Tibial nerve (tissue), 4 donors: ENCODE data around the gene PTPRR. TPM values are rescaled to one million over a fixed set of nuclear protein-coding genes. Genes with fewer than 3 reads are reported as not detected.

ENCODE experiments used
- DNase-seq, 2 donors: peaks; one replicate each; pipeline ENCODE4 v3.0.0-alpha.2; 2019; ENCODE audit warnings: low spot score in 2 of 2
- H3K27ac ChIP-seq, 4 donors: fragments of 200-600 bp; sonication (generic) in 3 of 4; one replicate each; pipeline ENCODE4 v1.5.1; 2017 to 2019; ENCODE audit warnings: mild to moderate bottlenecking in 1 of 4
- H3K27me3 ChIP-seq, 2 donors: fragments of 200-600 bp; sonication (generic) in 1 of 2; one replicate each; pipeline versions ENCODE4 v1.5.1 to v1.6.0; 2017 to 2019
- H3K36me3 ChIP-seq, 3 donors: fragments of 200-600 bp; sonication (generic); one replicate each; pipeline ENCODE4 v1.5.1; 2018 to 2019
- H3K4me1 ChIP-seq, 4 donors: fragments of 200-600 bp; sonication (generic) in 3 of 4; one replicate each; pipeline ENCODE4 v1.5.1; 2017 to 2019
- H3K4me3 ChIP-seq, 4 donors: fragments of 200-600 bp; sonication (generic) in 3 of 4; one replicate each; pipeline ENCODE4 v1.5.1; 2017 to 2019; ENCODE audit warnings: mild to moderate bottlenecking in 1 of 4, moderate library complexity in 1 of 4
- H3K9me3 ChIP-seq, 4 donors: fragments of 200-600 bp; sonication (generic) in 3 of 4; one replicate each; pipeline ENCODE4 v1.5.1; 2017 to 2019
- CTCF ChIP-seq, 5 experiments: fragments of 200-600 bp in 3 of 5; fragments of 450-650 bp in 2 of 5; sonication (generic) in 3 of 5; IDR thresholded peaks; one replicate each; pipeline ENCODE4 v1.5.1; 2016 to 2019; ENCODE audit warnings: antibody characterized with exemption in 5 of 5, mild to moderate bottlenecking in 3 of 5, moderate library complexity in 2 of 5
- EP300 ChIP-seq, 2 donors: sonication (generic); formaldehyde crosslinking; IDR thresholded peaks; one replicate each; pipeline ENCODE4 v1.6.1; 2017; ENCODE audit warnings: antibody characterized with exemption in 2 of 2, mild to moderate bottlenecking in 1 of 2
- POLR2A ChIP-seq, 2 donors: fragments of 450-650 bp; IDR thresholded peaks; one replicate each; pipeline ENCODE4 v1.6.1; 2017; ENCODE audit warnings: antibody characterized with exemption in 2 of 2, mild to moderate bottlenecking in 2 of 2, moderate library complexity in 2 of 2
- WGBS, 2 donors: methylation state at CpG; one replicate each; pipeline ENCODE4 v1.1.5; 2018; 5-methylcytosine and 5-hydroxymethylcytosine counted together
- total RNA-seq, 4 donors: library from RNA; depleted of rRNA; stranded (reverse); fragments of >200 nt; gene quantifications; one replicate each; pipeline ENCODE4 v1.1.0, GENCODE V29; 2016

The PTPRR gene
- total RNA-seq, 4 donors from 2014 or later: not detected

- H3K4me1 ChIP-seq: no peaks in the 10 kb centered on the region
- H3K4me3 ChIP-seq: no peak overlapping the region
- no peak for DNase-seq
- TF ChIP-seq POLR2A (IDR thresholded peaks at IDR 0.05) (no peak), EP300 (IDR thresholded peaks at IDR 0.05) (no peak), CTCF (IDR thresholded peaks at IDR 0.05) (no peak)
- H3K36me3 ChIP-seq: no peaks in the 10 kb centered on the region
- 94 to 100% methylated on average over 1 to 2 of the region's 2 CpGs for WGBS, 2 donors
- H3K9me3 ChIP-seq: no peaks in the 10 kb centered on the region
- H3K27ac ChIP-seq: no peak overlapping the region
- no peaks in the 10 kb centered on the region for H3K27me3 ChIP-seq
Measured at GRCh38 chr12:70783455-70783854, 137.1 kb downstream of the PTPRR start.

GRCh38 chr12:70779250-70779649 is 141.3 kb downstream of the PTPRR start:
- WGBS, 2 donors: 87 to 90% methylated on average over 2 of the region's 2 CpGs
- H3K27me3 ChIP-seq: no peaks in the 10 kb centered on the region
- H3K36me3 ChIP-seq: no peaks in the 10 kb centered on the region
- no peak for DNase-seq
- no peak overlapping the region for H3K4me3 ChIP-seq
- no peaks in the 10 kb centered on the region for H3K9me3 ChIP-seq
- no peak overlapping the region for H3K27ac ChIP-seq
- TF ChIP-seq CTCF (IDR thresholded peaks at IDR 0.05) (no peak), POLR2A (IDR thresholded peaks at IDR 0.05) (no peak), EP300 (IDR thresholded peaks at IDR 0.05) (no peak)
- H3K4me1 ChIP-seq: no peaks in the 10 kb centered on the region

- DNase-seq: no peak
- TF ChIP-seq POLR2A (IDR thresholded peaks at IDR 0.05): no peak
- no peak for TF ChIP-seq CTCF (IDR thresholded peaks at IDR 0.05)
- TF ChIP-seq EP300 (IDR thresholded peaks at IDR 0.05): no peak
- no peak overlapping the region for H3K27ac ChIP-seq
- H3K4me3 ChIP-seq: no peak overlapping the region
- H3K36me3 ChIP-seq: no peaks in the 10 kb centered on the region
- H3K9me3 ChIP-seq: no peaks in the 10 kb centered on the region
- no peaks in the 10 kb centered on the region for H3K4me1 ChIP-seq
- H3K27me3 ChIP-seq: no peaks in the 10 kb centered on the region
Measured at GRCh38 chr12:70774055-70774454, 146.5 kb downstream of the PTPRR start.

- H3K27ac ChIP-seq: no peak overlapping the region
- H3K4me3 ChIP-seq: no peak overlapping the region
- no peak for TF ChIP-seq EP300 (IDR thresholded peaks at IDR 0.05)
- TF ChIP-seq POLR2A (IDR thresholded peaks at IDR 0.05): no peak
- no peak for TF ChIP-seq CTCF (IDR thresholded peaks at IDR 0.05)
- DNase-seq: no peak
- H3K4me1 ChIP-seq: no peaks in the 10 kb centered on the region
- 45 to 65% methylated on average over 1 of the region's 1 CpG for WGBS, 2 donors
- no peaks in the 10 kb centered on the region for H3K9me3 ChIP-seq
- no peaks in the 10 kb centered on the region for H3K36me3 ChIP-seq
- H3K27me3 ChIP-seq: no peaks in the 10 kb centered on the region
Measured at GRCh38 chr12:70772836-70773235, 147.7 kb downstream of the PTPRR start.

- no peaks in the 10 kb centered on the region for H3K9me3 ChIP-seq
- TF ChIP-seq CTCF (IDR thresholded peaks at IDR 0.05) (no peak), POLR2A (IDR thresholded peaks at IDR 0.05) (no peak), EP300 (IDR thresholded peaks at IDR 0.05) (no peak)
- no peaks in the 10 kb centered on the region for H3K36me3 ChIP-seq
- H3K4me3 ChIP-seq: no peak overlapping the region
- no peaks in the 10 kb centered on the region for H3K27me3 ChIP-seq
- no peaks in the 10 kb centered on the region for H3K4me1 ChIP-seq
- DNase-seq: no peak
- H3K27ac ChIP-seq: no peak overlapping the region
Measured at GRCh38 chr12:70771581-70771980, 149.0 kb downstream of the PTPRR start.
